HCT116 (cell line): Measurements from ENCODE around the gene PPM1H. TPM values are rescaled to one million over a fixed set of nuclear protein-coding genes. Genes with fewer than 3 reads are reported as not detected.

Experiments used
- ATAC-seq: fragments of 200-7000 bp; cut with Tn5 transposase; 2 replicates; pipeline ENCODE4 v1.9.1; 2020; ENCODE audit warnings: mild to moderate bottlenecking, moderate library complexity
- BruUV-seq: library from RNA; stranded (reverse); fragments of 400-500 nt; replicated peaks from 2 replicates; lab custom pipeline; 2021; lab: Mats Ljungman, UMichigan
- CTCF ChIA-PET: fragments of 300-600 bp; sonication (Branson Sonifier 250); formaldehyde crosslinking; loops from one replicate; lab custom pipeline; 2021; ENCODE audit warnings: antibody characterized with exemption; lab: Charles Lee
- POLR2A ChIA-PET: fragments of 300-600, 350-600 bp; sonication (Branson Sonifier 250); formaldehyde crosslinking; loops from one replicate; lab custom pipeline; 2021; ENCODE audit warnings: antibody characterized with exemption; lab: Charles Lee
- RAD21 ChIA-PET, 2 experiments: fragments of 300-600 bp; sonication (Branson Sonifier 250); formaldehyde crosslinking; loops; one replicate each; lab custom pipeline; 2023; ENCODE audit warnings: low total read pairs in 2 of 2; ENCODE audit not compliant: uncharacterized antibody in 2 of 2, unreplicated experiment in 2 of 2, low non-redundant PET in 1 of 2; lab: Charles Lee
- DNase-seq: peaks from one replicate; pipeline ENCODE4 v3.0.0-alpha.2; 2010; ENCODE audit warnings: low read depth, low spot score
- H2AFZ ChIP-seq: fragments of 200-600 bp; shearing (Covaris generic), sonication (generic); 2 replicates; pipeline ENCODE4 v1.6.1; 2017; ENCODE audit warnings: low read depth, mixed run types, mixed read lengths, antibody characterized with exemption, low read length; ENCODE audit not compliant: poor library complexity, severe bottlenecking
- H3K27ac ChIP-seq: 2 replicates; pipeline ENCODE4 v1.5.1; 2012; ENCODE audit warnings: low read depth, low read length
- H3K27me3 ChIP-seq: fragments of 200-600 bp; sonication (generic); 2 replicates; pipeline ENCODE4 v1.6.1; 2016; ENCODE audit warnings: mixed run types, low read length, mixed read lengths; ENCODE audit not compliant: insufficient read depth
- H3K36me3 ChIP-seq, 2 experiments: fragments of 200-500 bp in 1 of 2; fragments of 200-600 bp in 1 of 2; sonication (Bioruptor generic) in 1 of 2; sonication (generic) in 1 of 2; 2 replicates each; pipeline versions ENCODE4 v1.5.1 to v1.6.1; 2014 to 2016; ENCODE audit warnings: low read length in 2 of 2, inconsistent platforms in 1 of 2, mixed read lengths in 1 of 2, mixed run types in 1 of 2; ENCODE audit not compliant: insufficient read depth in 2 of 2, control insufficient read depth in 1 of 2
- H3K4me1 ChIP-seq, 2 experiments: fragments of 200-600 bp in 1 of 2; sonication (generic) in 1 of 2; 2 replicates each; pipeline versions ENCODE4 v1.5.1 to v1.6.1; 2012 to 2017; ENCODE audit warnings: low read length in 2 of 2, inconsistent platforms in 1 of 2, mild to moderate bottlenecking in 1 of 2, mixed read lengths in 1 of 2, mixed run types in 1 of 2, moderate library complexity in 1 of 2; ENCODE audit not compliant: insufficient read depth in 2 of 2, control insufficient read depth in 1 of 2
- H3K4me2 ChIP-seq: fragments of 200-600 bp; sonication (generic); 2 replicates; pipeline ENCODE4 v1.6.1; 2017; ENCODE audit warnings: mixed run types, low read length, mixed read lengths
- H3K4me3 ChIP-seq, 2 experiments: fragments of 200-600 bp in 1 of 2; sonication (generic) in 1 of 2; replicated peaks in 1 of 2; 2 replicates each; pipeline ENCODE4 v1.5.1; 2011 to 2016; ENCODE audit warnings: low read length in 2 of 2, control low read depth in 1 of 2, low read depth in 1 of 2, mild to moderate bottlenecking in 1 of 2, mixed read lengths in 1 of 2, mixed run types in 1 of 2
- H3K79me2 ChIP-seq: fragments of 200-600 bp; sonication (generic); 2 replicates; pipeline ENCODE4 v1.6.1; 2017; ENCODE audit warnings: mild to moderate bottlenecking, mixed run types, low read length, moderate library complexity, mixed read lengths; ENCODE audit not compliant: insufficient read depth
- H3K9ac ChIP-seq: fragments of 200-600 bp; sonication (generic); 2 replicates; pipeline ENCODE4 v1.6.1; 2016; ENCODE audit warnings: low read length, mixed read lengths
- H3K9me2 ChIP-seq: fragments of 200-600 bp; sonication (generic), shearing (Covaris generic); 2 replicates; pipeline ENCODE4 v1.6.1; 2017; ENCODE audit warnings: mixed run types, mild to moderate bottlenecking, moderate library complexity; ENCODE audit not compliant: insufficient read depth
- H3K9me3 ChIP-seq, 2 experiments: fragments of 200-500 bp in 1 of 2; fragments of 200-600 bp in 1 of 2; sonication (Bioruptor generic) in 1 of 2; sonication (generic) in 1 of 2; 2 replicates each; pipeline ENCODE4 v1.6.1; 2014 to 2017; ENCODE audit warnings: low read length in 2 of 2, mixed read lengths in 2 of 2, inconsistent platforms in 1 of 2, low read depth in 1 of 2, mild to moderate bottlenecking in 1 of 2, mixed run types in 1 of 2, moderate library complexity in 1 of 2; ENCODE audit not compliant: control insufficient read depth in 1 of 2, insufficient read depth in 1 of 2
- H4K20me1 ChIP-seq: fragments of 200-600 bp; sonication (generic), shearing (Covaris generic); 2 replicates; pipeline ENCODE4 v1.6.1; 2017; ENCODE audit warnings: mixed run types, mild to moderate bottlenecking, moderate library complexity; ENCODE audit not compliant: insufficient read depth
- ATF3 ChIP-seq: IDR thresholded peaks from 2 replicates; pipeline ENCODE4 v1.6.1; 2012
- CBX3 ChIP-seq: IDR thresholded peaks from 2 replicates; pipeline ENCODE4 v1.6.1; 2012; ENCODE audit warnings: low read depth
- CEBPB ChIP-seq: IDR thresholded peaks from 2 replicates; pipeline ENCODE4 v1.6.1; 2012; ENCODE audit warnings: low read depth
- EGR1 ChIP-seq: IDR thresholded peaks from 2 replicates; pipeline ENCODE4 v1.6.1; 2012; ENCODE audit warnings: low read depth
- EZH2phosphoT487 ChIP-seq: fragments of 200-600 bp; IDR thresholded peaks from 2 replicates; pipeline ENCODE4 v1.6.1; 2018; ENCODE audit warnings: antibody characterized with exemption, borderline replicate concordance
- JUND ChIP-seq: IDR thresholded peaks from 2 replicates; pipeline ENCODE4 v1.6.1; 2012
- REST ChIP-seq: IDR thresholded peaks from 2 replicates; pipeline ENCODE4 v1.6.1; 2012; ENCODE audit warnings: low read depth
- TCF7L2 ChIP-seq: IDR thresholded peaks from 2 replicates; pipeline ENCODE4 v1.7.0; 2011; ENCODE audit warnings: borderline replicate concordance, inconsistent platforms; ENCODE audit not compliant: insufficient read depth, insufficient read length; ENCODE audit errors: extremely low read depth
- ZFX ChIP-seq: fragments of 450-650 bp; IDR thresholded peaks from 2 replicates; pipeline ENCODE4 v1.6.1; 2017
- intact Hi-C: fragments of 100-400 bp; cut with micrococcal nuclease; formaldehyde crosslinking; loops from 2 replicates; pipeline ENCODE4 v1.10.0; 2022
- total RNA-seq: library from RNA; stranded (reverse); gene quantifications from one replicate; pipeline ENCODE4 v1.2.1, GENCODE V29; 2021; ENCODE audit not compliant: unreplicated experiment
- TF ChIP-seq, protein P1 (sequence below): IDR thresholded peaks from 2 replicates; pipeline ENCODE4 v1.6.1; 2011; ENCODE audit warnings: mild to moderate bottlenecking, low read length, moderate library complexity; ENCODE audit not compliant: insufficient replicate concordance; ENCODE audit errors: extremely low read depth
- TF ChIP-seq, protein P2 (sequence below): IDR thresholded peaks from 2 replicates; pipeline ENCODE4 v1.6.1; 2012

Gene PPM1H
- total RNA-seq, 1 experiment from 2014 or later, result 8.0 TPM

DNA sequence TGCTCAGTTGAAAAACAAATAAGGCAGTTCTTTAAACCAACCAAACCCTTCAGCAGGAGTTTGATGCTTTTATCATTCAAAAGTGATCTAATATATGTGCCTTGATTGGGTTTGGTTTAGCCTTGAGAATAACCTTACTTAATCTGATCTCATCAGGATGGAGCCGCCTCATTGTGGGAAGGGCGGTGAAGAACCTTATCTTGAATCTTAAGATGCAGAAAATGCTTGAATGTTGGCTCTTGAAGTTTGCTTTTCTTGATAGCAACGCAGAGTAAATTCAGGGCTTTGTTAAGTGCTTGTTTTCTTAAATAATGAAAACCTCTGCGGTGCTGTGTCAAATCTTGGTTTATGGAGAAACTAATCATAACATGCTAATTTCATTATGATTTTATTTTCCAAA is 330.1 kb downstream of the PPM1H start:
- no peak for ATAC-seq
- H3K4me2 ChIP-seq, result peak overlapping the region; percentile 91
- H4K20me1 ChIP-seq, result no peaks in the 10 kb centered on the region
- H3K9me3 ChIP-seq, result no peaks in the 10 kb centered on the region
- POLR2A ChIA-PET, result no interaction called here
- no peak for TF ChIP-seq CEBPB
- TF ChIP-seq EZH2phosphoT487, result no peak
- no peak for TF ChIP-seq EGR1
- no peak for TF ChIP-seq ZFX
- TF ChIP-seq, protein P1, sequence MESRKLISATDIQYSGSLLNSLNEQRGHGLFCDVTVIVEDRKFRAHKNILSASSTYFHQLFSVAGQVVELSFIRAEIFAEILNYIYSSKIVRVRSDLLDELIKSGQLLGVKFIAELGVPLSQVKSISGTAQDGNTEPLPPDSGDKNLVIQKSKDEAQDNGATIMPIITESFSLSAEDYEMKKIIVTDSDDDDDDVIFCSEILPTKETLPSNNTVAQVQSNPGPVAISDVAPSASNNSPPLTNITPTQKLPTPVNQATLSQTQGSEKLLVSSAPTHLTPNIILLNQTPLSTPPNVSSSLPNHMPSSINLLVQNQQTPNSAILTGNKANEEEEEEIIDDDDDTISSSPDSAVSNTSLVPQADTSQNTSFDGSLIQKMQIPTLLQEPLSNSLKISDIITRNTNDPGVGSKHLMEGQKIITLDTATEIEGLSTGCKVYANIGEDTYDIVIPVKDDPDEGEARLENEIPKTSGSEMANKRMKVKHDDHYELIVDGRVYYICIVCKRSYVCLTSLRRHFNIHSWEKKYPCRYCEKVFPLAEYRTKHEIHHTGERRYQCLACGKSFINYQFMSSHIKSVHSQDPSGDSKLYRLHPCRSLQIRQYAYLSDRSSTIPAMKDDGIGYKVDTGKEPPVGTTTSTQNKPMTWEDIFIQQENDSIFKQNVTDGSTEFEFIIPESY, result no peak
- TF ChIP-seq JUND, result no peak
- no peak for TF ChIP-seq TCF7L2
- TF ChIP-seq REST, result no peak
- TF ChIP-seq CBX3, result no peak
- TF ChIP-seq ATF3, result no peak
- TF ChIP-seq, protein P2, sequence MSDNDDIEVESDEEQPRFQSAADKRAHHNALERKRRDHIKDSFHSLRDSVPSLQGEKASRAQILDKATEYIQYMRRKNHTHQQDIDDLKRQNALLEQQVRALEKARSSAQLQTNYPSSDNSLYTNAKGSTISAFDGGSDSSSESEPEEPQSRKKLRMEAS, result no peak
- RAD21 ChIA-PET, result no interaction called here
- CTCF ChIA-PET, result interaction anchor here (1.7 kb wide), 1 partner anchor 189 kb away, joined by 6 read pairs; no protein-coding TSS in a partner anchor
- DNase-seq, result no peak
- H3K4me3 ChIP-seq, result peak overlapping the region in 1 of 2 experiments; percentile 79; a peak in 1 of 4 replicates
- no peak overlapping the region; the same call in 1 of the 2 replicates for H3K9ac ChIP-seq
- no peak overlapping the region for H3K27ac ChIP-seq
- intact Hi-C loops, result loop anchor here (10.0 kb wide), 1 partner anchor 340 kb away; the partner anchor contains the start of gene USP15
- H3K4me1 ChIP-seq, result peaks cover 11 to 34% of the 10 kb centered on the region in 2 experiments
- no peaks in the 10 kb centered on the region for H3K27me3 ChIP-seq
- no peaks in the 10 kb centered on the region for H3K9me2 ChIP-seq
- no peaks in the 10 kb centered on the region for H3K36me3 ChIP-seq
- peaks cover 26% of the 10 kb centered on the region for H3K79me2 ChIP-seq
- H2AFZ ChIP-seq, result no peak overlapping the region
- BruUV-seq, result no TSS peak
